Osteocyte (in vitro differentiated cells): ENCODE data around the gene DNAH14. TPM values are rescaled to one million over a fixed set of nuclear protein-coding genes. Genes with fewer than 3 reads are reported as not detected.
"Not testable (repeated sequence)": the region's sequence is repeated elsewhere in the genome, so short reads cannot be mapped to it uniquely, and the experiment has no call there.

Experiments
- DNase-seq: peaks from one replicate; pipeline ENCODE4 v3.0.0; 2021; ENCODE audit warnings: mixed read lengths; ENCODE audit not compliant: unreplicated experiment; ENCODE audit errors: extremely low spot score
- H3K27ac Mint-ChIP-seq: one replicate; pipeline ENCODE4 v1.8.0; 2021; ENCODE audit warnings: mild to moderate bottlenecking, mixed read lengths; ENCODE audit not compliant: unreplicated experiment
- H3K27me3 Mint-ChIP-seq: one replicate; pipeline ENCODE4 v1.8.0; 2021; ENCODE audit warnings: mixed read lengths; ENCODE audit not compliant: unreplicated experiment
- H3K36me3 Mint-ChIP-seq: one replicate; pipeline ENCODE4 v1.8.0; 2021; ENCODE audit warnings: mixed read lengths; ENCODE audit not compliant: unreplicated experiment
- H3K4me1 Mint-ChIP-seq: one replicate; pipeline ENCODE4 v1.8.0; 2021; ENCODE audit warnings: mixed read lengths; ENCODE audit not compliant: unreplicated experiment
- H3K4me3 Mint-ChIP-seq: one replicate; pipeline ENCODE4 v1.8.0; 2021; ENCODE audit warnings: mild to moderate bottlenecking, moderate library complexity, mixed read lengths; ENCODE audit not compliant: unreplicated experiment
- H3K9me3 Mint-ChIP-seq: one replicate; pipeline ENCODE4 v1.8.0; 2021; ENCODE audit warnings: mixed read lengths; ENCODE audit not compliant: unreplicated experiment
- total RNA-seq: library from RNA; stranded (reverse); gene quantifications from 2 replicates; pipeline ENCODE4 v1.2.1, GENCODE V29; 2021
- TF ChIP-seq, protein P1 (sequence below): fragments of 200-600 bp; sonication (generic); IDR thresholded peaks from 2 replicates; pipeline ENCODE4 v1.5.0; 2021; ENCODE audit warnings: antibody characterized with exemption, mild to moderate bottlenecking, moderate library complexity

DNAH14 gene
- total RNA-seq, 1 donor from 2014 or later = 14.3 TPM

DNA sequence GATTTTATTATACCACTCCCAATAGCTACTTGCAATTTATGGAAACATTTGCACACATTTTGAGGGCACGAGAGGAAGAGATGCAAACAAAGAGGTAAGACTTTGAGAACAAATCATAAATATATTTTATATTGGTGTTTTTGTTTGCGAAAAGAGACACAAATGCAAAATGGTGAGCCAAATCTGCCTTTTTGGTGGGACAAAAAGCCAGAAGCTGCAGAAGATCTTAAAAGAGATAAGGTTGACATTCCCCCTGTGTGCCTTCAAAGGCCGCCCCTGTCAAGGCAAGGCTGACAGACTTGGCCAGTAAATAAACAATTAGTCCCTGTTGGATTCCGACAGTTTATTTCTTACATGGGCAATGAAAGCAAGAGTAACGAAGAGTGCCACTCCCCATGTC lies 375.5 kb downstream of the DNAH14 start:
- H3K9me3 Mint-ChIP-seq = no peaks in the 10 kb centered on the region
- TF ChIP-seq, protein P1, sequence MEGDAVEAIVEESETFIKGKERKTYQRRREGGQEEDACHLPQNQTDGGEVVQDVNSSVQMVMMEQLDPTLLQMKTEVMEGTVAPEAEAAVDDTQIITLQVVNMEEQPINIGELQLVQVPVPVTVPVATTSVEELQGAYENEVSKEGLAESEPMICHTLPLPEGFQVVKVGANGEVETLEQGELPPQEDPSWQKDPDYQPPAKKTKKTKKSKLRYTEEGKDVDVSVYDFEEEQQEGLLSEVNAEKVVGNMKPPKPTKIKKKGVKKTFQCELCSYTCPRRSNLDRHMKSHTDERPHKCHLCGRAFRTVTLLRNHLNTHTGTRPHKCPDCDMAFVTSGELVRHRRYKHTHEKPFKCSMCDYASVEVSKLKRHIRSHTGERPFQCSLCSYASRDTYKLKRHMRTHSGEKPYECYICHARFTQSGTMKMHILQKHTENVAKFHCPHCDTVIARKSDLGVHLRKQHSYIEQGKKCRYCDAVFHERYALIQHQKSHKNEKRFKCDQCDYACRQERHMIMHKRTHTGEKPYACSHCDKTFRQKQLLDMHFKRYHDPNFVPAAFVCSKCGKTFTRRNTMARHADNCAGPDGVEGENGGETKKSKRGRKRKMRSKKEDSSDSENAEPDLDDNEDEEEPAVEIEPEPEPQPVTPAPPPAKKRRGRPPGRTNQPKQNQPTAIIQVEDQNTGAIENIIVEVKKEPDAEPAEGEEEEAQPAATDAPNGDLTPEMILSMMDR = no peak
- no peaks in the 10 kb centered on the region for H3K4me1 Mint-ChIP-seq
- H3K4me3 Mint-ChIP-seq = no peak overlapping the region
- no peak overlapping the region for H3K27ac Mint-ChIP-seq
- no peaks in the 10 kb centered on the region for H3K36me3 Mint-ChIP-seq
- H3K27me3 Mint-ChIP-seq = peaks cover 11% of the 10 kb centered on the region
- no peak for DNase-seq

DNA sequence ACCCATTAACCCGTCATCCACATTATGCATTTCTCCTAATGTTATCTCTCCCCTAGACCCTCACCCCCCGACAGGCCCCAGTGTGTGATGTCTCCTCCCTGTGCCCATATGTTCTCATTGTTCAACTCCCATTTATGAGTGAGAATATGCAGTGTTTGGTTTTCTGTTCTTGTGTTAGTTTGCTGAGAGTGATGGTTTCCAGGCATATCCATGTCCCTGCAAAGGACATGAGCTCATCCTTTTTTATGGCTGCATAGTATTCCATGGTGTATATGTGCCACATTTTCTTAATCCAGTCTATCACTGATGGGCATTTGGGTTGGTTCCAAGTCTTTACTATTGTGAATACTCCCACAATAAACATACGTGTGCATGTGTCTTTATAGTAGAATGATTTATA lies 381.1 kb downstream of the DNAH14 start:
- not testable (repeated sequence) for H3K4me1 Mint-ChIP-seq, H3K9me3 Mint-ChIP-seq, DNase-seq, H3K36me3 Mint-ChIP-seq, H3K27ac Mint-ChIP-seq, H3K4me3 Mint-ChIP-seq
- H3K27me3 Mint-ChIP-seq = peaks cover 19% of the 10 kb centered on the region

DNA sequence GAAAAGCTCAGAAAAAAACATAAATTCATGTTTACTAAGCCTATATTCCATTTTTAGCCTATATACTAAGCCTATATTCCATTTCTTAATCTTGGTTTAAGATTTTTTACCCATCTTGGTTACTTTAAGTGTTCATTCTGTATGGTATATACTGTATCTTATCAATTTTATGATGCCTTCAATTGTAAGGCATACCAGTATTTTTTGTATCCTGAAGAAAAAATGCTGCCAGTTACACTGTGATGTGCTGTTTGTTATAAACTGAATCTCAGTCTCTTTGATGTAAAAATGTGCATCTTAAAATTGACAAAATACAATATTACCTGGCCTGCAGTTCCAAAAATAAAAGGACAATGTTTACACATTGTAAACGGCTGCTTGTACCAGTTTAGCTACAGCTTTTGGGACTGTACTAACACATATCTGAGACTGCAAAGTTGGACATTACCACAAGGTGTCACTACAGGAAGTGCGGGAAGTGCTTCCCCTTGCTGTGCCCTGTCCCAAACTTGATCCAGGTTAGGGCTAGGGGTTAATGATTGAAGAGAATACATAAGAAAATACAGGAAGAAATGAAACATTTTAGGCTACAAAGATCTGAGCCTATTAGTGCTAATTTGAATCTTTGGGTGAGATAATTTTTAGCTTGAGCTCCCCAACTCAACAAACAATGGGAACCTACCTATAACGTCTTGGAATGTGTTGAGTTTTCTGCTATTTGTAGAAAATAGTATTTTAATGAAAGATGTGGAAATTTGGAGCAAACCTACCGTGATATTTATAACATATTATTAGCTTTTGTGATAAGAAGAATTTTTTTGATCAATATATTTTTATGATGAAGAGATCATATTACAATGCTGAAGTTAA lies 389.5 kb downstream of the DNAH14 start:
- peaks cover 13% of the 10 kb centered on the region for H3K27me3 Mint-ChIP-seq
- no peaks in the 10 kb centered on the region for H3K4me1 Mint-ChIP-seq
- H3K36me3 Mint-ChIP-seq = no peaks in the 10 kb centered on the region
- peaks cover 5% of the 10 kb centered on the region for H3K9me3 Mint-ChIP-seq
- H3K4me3 Mint-ChIP-seq = no peak overlapping the region
- no peak for DNase-seq
- H3K27ac Mint-ChIP-seq = no peak overlapping the region
- TF ChIP-seq, protein P1 = peak; percentile 79

DNA sequence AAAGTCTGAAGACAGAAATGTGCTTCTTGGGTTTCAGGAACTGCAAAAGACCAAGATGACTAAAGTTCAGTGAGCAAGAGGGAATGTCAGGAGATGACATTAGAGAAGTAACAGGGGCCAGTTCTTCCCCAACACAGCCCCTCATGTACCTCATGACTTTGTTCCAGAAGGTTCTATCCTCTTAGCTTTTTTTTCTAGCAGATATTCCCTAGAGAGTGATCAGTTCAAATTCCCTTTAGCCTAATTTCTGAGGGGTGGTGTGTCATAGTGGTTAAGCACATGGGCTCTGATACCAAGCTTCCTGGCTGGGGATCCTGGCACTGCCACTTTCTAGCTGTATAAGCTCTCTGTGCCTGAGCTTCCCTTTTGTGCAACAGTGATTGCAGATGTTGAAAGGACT lies 390.4 kb downstream of the DNAH14 start:
- Mint-ChIP-seq H3K36me3 (no peaks in the 10 kb centered on the region), H3K27me3 (peaks cover 8% of the 10 kb centered on the region), H3K27ac (no peak overlapping the region), H3K4me3 (no peak overlapping the region), H3K9me3 (peaks cover 2% of the 10 kb centered on the region), H3K4me1 (no peaks in the 10 kb centered on the region)
- DNase-seq = no peak
- TF ChIP-seq, protein P1 = no peak

DNA sequence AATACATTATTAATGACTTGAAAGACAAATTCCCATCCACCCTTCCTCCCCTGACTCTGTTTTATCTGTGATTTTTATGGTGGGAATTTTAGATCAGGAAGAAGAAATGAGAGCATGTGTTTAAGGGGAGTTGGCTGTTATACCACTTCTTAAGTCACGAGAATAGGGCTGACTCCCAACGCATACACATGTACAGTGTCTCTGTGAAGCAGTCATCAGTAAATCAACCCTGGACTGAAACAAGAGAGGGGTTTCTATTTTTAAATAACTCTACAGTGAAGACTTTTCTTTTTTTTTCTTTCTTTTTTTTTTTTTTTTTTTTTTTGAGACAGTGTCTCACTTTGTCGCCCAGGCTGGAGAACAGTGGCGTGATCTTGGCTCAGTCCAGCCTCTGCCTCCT lies 392.3 kb downstream of the DNAH14 start:
- Mint-ChIP-seq H3K36me3 (no peaks in the 10 kb centered on the region), H3K27ac (no peak overlapping the region), H3K4me3 (no peak overlapping the region), H3K4me1 (no peaks in the 10 kb centered on the region), H3K27me3 (peaks cover 5% of the 10 kb centered on the region), H3K9me3 (no peaks in the 10 kb centered on the region)
- TF ChIP-seq, protein P1 = no peak
- no peak for DNase-seq
